Measurements from ENCODE around the gene PTPRM. TPM values are rescaled to one million over a fixed set of nuclear protein-coding genes. Genes with fewer than 3 reads are reported as not detected.

PTPRM gene
- polyA plus RNA-seq, 1 donor from 2014 or later, result 126 TPM

GRCh38 chr18:7677424-7677823, 110.3 kb downstream of the PTPRM start:
- Histone ChIP-seq H4K20me1 (ENCODE audit: insufficient read depth) (no peaks in the 10 kb centered on the region), H3K36me3 (ENCODE audit: insufficient read depth, low read length) (no peaks in the 10 kb centered on the region), H3K9me3 (ENCODE audit: low read length) (no peaks in the 10 kb centered on the region), H3K4me3 (ENCODE audit: low read length) (no peak overlapping the region), H2AFZ (ENCODE audit: low read depth, low read length) (no peak overlapping the region), H3K4me2 (ENCODE audit: low read length) (no peak overlapping the region), H3K9me2 (ENCODE audit: insufficient read depth, low read length) (no peaks in the 10 kb centered on the region), H3F3A (ENCODE audit: insufficient read depth, low read length, poor library complexity, severe bottlenecking) (no peaks in the 10 kb centered on the region), H3K79me2 (replicated peaks; ENCODE audit: insufficient read depth, low read length) (no peaks in the 10 kb centered on the region), H3K9ac (ENCODE audit: low read length) (no peak overlapping the region), H3K27ac (ENCODE audit: low read length) (no peak overlapping the region), H3K27me3 (ENCODE audit: insufficient read depth, low read depth, low read length) (no peaks in the 10 kb centered on the region)
- TF ChIP-seq, protein P1, sequence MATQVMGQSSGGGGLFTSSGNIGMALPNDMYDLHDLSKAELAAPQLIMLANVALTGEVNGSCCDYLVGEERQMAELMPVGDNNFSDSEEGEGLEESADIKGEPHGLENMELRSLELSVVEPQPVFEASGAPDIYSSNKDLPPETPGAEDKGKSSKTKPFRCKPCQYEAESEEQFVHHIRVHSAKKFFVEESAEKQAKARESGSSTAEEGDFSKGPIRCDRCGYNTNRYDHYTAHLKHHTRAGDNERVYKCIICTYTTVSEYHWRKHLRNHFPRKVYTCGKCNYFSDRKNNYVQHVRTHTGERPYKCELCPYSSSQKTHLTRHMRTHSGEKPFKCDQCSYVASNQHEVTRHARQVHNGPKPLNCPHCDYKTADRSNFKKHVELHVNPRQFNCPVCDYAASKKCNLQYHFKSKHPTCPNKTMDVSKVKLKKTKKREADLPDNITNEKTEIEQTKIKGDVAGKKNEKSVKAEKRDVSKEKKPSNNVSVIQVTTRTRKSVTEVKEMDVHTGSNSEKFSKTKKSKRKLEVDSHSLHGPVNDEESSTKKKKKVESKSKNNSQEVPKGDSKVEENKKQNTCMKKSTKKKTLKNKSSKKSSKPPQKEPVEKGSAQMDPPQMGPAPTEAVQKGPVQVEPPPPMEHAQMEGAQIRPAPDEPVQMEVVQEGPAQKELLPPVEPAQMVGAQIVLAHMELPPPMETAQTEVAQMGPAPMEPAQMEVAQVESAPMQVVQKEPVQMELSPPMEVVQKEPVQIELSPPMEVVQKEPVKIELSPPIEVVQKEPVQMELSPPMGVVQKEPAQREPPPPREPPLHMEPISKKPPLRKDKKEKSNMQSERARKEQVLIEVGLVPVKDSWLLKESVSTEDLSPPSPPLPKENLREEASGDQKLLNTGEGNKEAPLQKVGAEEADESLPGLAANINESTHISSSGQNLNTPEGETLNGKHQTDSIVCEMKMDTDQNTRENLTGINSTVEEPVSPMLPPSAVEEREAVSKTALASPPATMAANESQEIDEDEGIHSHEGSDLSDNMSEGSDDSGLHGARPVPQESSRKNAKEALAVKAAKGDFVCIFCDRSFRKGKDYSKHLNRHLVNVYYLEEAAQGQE (IDR thresholded peaks at IDR 0.05; ENCODE audit: borderline replicate concordance), result no peak
- TF ChIP-seq EZH2 (IDR thresholded peaks at IDR 0.05; ENCODE audit: borderline replicate concordance, insufficient read depth, low read length, poor library complexity, severe bottlenecking) (no peak), TAF1 (IDR thresholded peaks at IDR 0.05; ENCODE audit: low read depth) (no peak), MXI1 (conservative IDR thresholded peaks at IDR 0.05; ENCODE audit: poor library complexity, severe bottlenecking) (no peak), POLR2AphosphoS5 (IDR thresholded peaks at IDR 0.05) (no peak), EP300 (conservative IDR thresholded peaks at IDR 0.05; ENCODE audit: poor library complexity, severe bottlenecking) (no peak), RAD21 (conservative IDR thresholded peaks at IDR 0.05) (no peak), SMC3 (conservative IDR thresholded peaks at IDR 0.05; ENCODE audit: poor library complexity) (no peak)
- TF ChIP-seq, protein P2, sequence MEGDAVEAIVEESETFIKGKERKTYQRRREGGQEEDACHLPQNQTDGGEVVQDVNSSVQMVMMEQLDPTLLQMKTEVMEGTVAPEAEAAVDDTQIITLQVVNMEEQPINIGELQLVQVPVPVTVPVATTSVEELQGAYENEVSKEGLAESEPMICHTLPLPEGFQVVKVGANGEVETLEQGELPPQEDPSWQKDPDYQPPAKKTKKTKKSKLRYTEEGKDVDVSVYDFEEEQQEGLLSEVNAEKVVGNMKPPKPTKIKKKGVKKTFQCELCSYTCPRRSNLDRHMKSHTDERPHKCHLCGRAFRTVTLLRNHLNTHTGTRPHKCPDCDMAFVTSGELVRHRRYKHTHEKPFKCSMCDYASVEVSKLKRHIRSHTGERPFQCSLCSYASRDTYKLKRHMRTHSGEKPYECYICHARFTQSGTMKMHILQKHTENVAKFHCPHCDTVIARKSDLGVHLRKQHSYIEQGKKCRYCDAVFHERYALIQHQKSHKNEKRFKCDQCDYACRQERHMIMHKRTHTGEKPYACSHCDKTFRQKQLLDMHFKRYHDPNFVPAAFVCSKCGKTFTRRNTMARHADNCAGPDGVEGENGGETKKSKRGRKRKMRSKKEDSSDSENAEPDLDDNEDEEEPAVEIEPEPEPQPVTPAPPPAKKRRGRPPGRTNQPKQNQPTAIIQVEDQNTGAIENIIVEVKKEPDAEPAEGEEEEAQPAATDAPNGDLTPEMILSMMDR (IDR thresholded peaks at IDR 0.05; ENCODE audit: poor library complexity, severe bottlenecking), result no peak

DNA sequence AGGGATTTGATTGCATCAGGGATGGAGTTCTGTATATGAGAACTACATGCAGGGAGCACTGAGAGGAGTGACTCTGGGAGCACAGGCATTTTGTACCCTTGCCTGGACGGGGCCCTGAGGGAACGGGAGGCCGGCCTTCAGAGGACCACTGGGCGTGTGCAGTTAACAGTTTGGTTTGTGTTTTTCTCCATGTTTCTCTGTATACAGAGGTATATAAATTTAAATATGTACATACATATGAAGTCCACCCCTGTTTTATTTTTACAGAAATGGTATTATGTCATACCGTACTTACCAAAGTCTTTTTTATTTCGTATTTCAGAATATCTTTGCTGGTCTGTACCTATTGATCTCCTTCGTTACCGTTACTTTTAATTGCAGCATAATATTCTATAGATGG, 111.3 kb downstream of the PTPRM start:
- TF ChIP-seq, protein P2 (IDR thresholded peaks at IDR 0.05; ENCODE audit: poor library complexity, severe bottlenecking), result no peak
- no peak overlapping the region for H3K9ac ChIP-seq (ENCODE audit: low read length)
- H3K9me2 ChIP-seq (ENCODE audit: insufficient read depth, low read length), result no peaks in the 10 kb centered on the region
- H3K27ac ChIP-seq (ENCODE audit: low read length), result no peak overlapping the region
- no peaks in the 10 kb centered on the region for H3K36me3 ChIP-seq (ENCODE audit: insufficient read depth, low read length)
- no peaks in the 10 kb centered on the region for H3K9me3 ChIP-seq (ENCODE audit: low read length)
- H3K27me3 ChIP-seq (ENCODE audit: insufficient read depth, low read depth, low read length), result no peaks in the 10 kb centered on the region
- no peaks in the 10 kb centered on the region for H4K20me1 ChIP-seq (ENCODE audit: insufficient read depth)
- H3F3A ChIP-seq (ENCODE audit: insufficient read depth, low read length, poor library complexity, severe bottlenecking), result no peaks in the 10 kb centered on the region
- H2AFZ ChIP-seq (ENCODE audit: low read depth, low read length), result no peak overlapping the region
- no peak overlapping the region for H3K4me2 ChIP-seq (ENCODE audit: low read length)
- no peak overlapping the region for H3K4me3 ChIP-seq (ENCODE audit: low read length)
- no peaks in the 10 kb centered on the region for H3K79me2 ChIP-seq (replicated peaks; ENCODE audit: insufficient read depth, low read length)
